B cell (primary cell): ENCODE data around the gene MMP23B. TPM values are rescaled to one million over a fixed set of nuclear protein-coding genes. Genes with fewer than 3 reads are reported as not detected.
A peak's percentile ranks its signal among the peaks of the same experiment; 100 is the strongest.

ENCODE experiments used
- ATAC-seq: fragments of 200-7000 bp; cut with Tn5 transposase; one replicate; pipeline ENCODE4 v1.10.0; 2021; ENCODE audit warnings: low read depth, mild to moderate bottlenecking, moderate number of reproducible peaks, moderate library complexity
- CTCF ChIA-PET: fragments of 350-600 bp; sonication (Branson Sonifier 250); formaldehyde crosslinking; loops from one replicate; lab custom pipeline; 2021; ENCODE audit warnings: antibody characterized with exemption, inconsistent platforms; lab: Charles Lee
- POLR2A ChIA-PET: fragments of 350-600 bp; sonication (Branson Sonifier 250); formaldehyde crosslinking; loops from one replicate; lab custom pipeline; 2021; ENCODE audit warnings: antibody characterized with exemption; lab: Charles Lee
- DNase-seq: peaks from one replicate; pipeline ENCODE4 v3.0.0; 2013
- H2AFZ ChIP-seq: 2 replicates; pipeline ENCODE4 v1.6.1; 2012; ENCODE audit warnings: mild to moderate bottlenecking, low read depth, low read length; ENCODE audit not compliant: insufficient read depth, poor library complexity, severe bottlenecking
- H3K27ac ChIP-seq, 2 donors: 1 replicate in 1 of 2; 2 replicates in 1 of 2; pipeline ENCODE4 v1.5.1; 2012 to 2013; ENCODE audit warnings: low read length in 2 of 2, mild to moderate bottlenecking in 2 of 2, moderate library complexity in 1 of 2
- H3K27me3 ChIP-seq, 4 experiments: fragments of 200-600 bp in 1 of 4; sonication (generic) in 1 of 4; replicated peaks in 1 of 4; 1 replicate in 2 of 4; 2 replicates in 2 of 4; pipeline versions ENCODE4 v1.6.1 to v1.7.0; 2013 to 2016; ENCODE audit warnings: low read length in 3 of 4, mild to moderate bottlenecking in 2 of 4, mixed read lengths in 1 of 4, moderate library complexity in 1 of 4; ENCODE audit not compliant: insufficient read depth in 4 of 4, control insufficient read depth in 3 of 4; ENCODE audit errors: control extremely low read depth in 1 of 4
- H3K36me3 ChIP-seq, 2 experiments: replicated peaks in 1 of 2; 1 replicate in 1 of 2; 2 replicates in 1 of 2; pipeline versions ENCODE4 v1.6.1 to v1.7.1; 2013; ENCODE audit warnings: low read length in 1 of 2; ENCODE audit not compliant: insufficient read depth in 2 of 2, control insufficient read depth in 1 of 2; ENCODE audit errors: control extremely low read depth in 1 of 2, extremely low read depth in 1 of 2
- H3K4me1 ChIP-seq, 2 donors: fragments of 200-600 bp in 1 of 2; sonication (generic) in 1 of 2; 1 replicate in 1 of 2; 2 replicates in 1 of 2; pipeline versions ENCODE4 v1.5.1 to v1.6.1; 2013 to 2017; ENCODE audit warnings: low read length in 2 of 2; ENCODE audit not compliant: control insufficient read depth in 2 of 2, insufficient read depth in 2 of 2
- H3K4me2 ChIP-seq: replicated peaks from 2 replicates; pipeline ENCODE3; 2012; ENCODE audit warnings: mild to moderate bottlenecking, low read depth, low read length; ENCODE audit not compliant: poor library complexity, severe bottlenecking
- H3K4me3 ChIP-seq, 5 experiments: fragments of 200-600 bp in 1 of 5; sonication (generic) in 1 of 5; 1 replicate in 3 of 5; 2 replicates in 2 of 5; pipeline versions ENCODE4 v1.5.1 to v1.7.0; 2011 to 2016; ENCODE audit warnings: low read length in 4 of 5, mild to moderate bottlenecking in 4 of 5, low read depth in 2 of 5, control low read depth in 1 of 5, moderate library complexity in 1 of 5; ENCODE audit not compliant: insufficient read depth in 1 of 5; ENCODE audit errors: control extremely low read depth in 1 of 5, extremely low read depth in 1 of 5
- H3K79me2 ChIP-seq: fragments of 200-600 bp; sonication (generic); one replicate; pipeline ENCODE4 v1.6.0; 2016; ENCODE audit warnings: low read length; ENCODE audit not compliant: control insufficient read depth, insufficient read depth
- H3K9ac ChIP-seq: fragments of 200-600 bp; sonication (generic); 2 replicates; pipeline ENCODE4 v1.6.1; 2017; ENCODE audit warnings: mild to moderate bottlenecking, low read length, moderate library complexity
- H3K9me3 ChIP-seq, 3 donors: one replicate each; pipeline versions ENCODE4 v1.6.1 to v1.7.1; 2013; ENCODE audit warnings: low read length in 2 of 3; ENCODE audit not compliant: control insufficient read depth in 2 of 3, insufficient read depth in 1 of 3; ENCODE audit errors: control extremely low read depth in 1 of 3
- H4K20me1 ChIP-seq: 2 replicates; pipeline ENCODE4 v1.6.0; 2012; ENCODE audit warnings: mild to moderate bottlenecking, low read length; ENCODE audit not compliant: insufficient read depth, control insufficient read depth, poor library complexity, severe bottlenecking
- H3K27ac Mint-ChIP-seq: one replicate; pipeline ENCODE4 v1.8.0; 2021; ENCODE audit warnings: mixed read lengths
- H3K27me3 Mint-ChIP-seq: one replicate; pipeline ENCODE4 v1.8.0; 2021; ENCODE audit warnings: mixed read lengths
- H3K4me1 Mint-ChIP-seq: one replicate; pipeline ENCODE4 v1.8.0; 2021; ENCODE audit warnings: mixed read lengths
- H3K4me3 Mint-ChIP-seq: one replicate; pipeline ENCODE4 v1.8.0; 2021; ENCODE audit warnings: mixed read lengths
- H3K9me3 Mint-ChIP-seq: one replicate; pipeline ENCODE4 v1.8.0; 2022; ENCODE audit warnings: mixed read lengths; ENCODE audit not compliant: insufficient read depth
- CTCF ChIP-seq: fragments of 200-600 bp; IDR thresholded peaks from one replicate; pipeline ENCODE4 v1.8.0; 2022; ENCODE audit warnings: antibody characterized with exemption, mild to moderate bottlenecking
- EZH2 ChIP-seq: IDR thresholded peaks from 2 replicates; pipeline ENCODE4 v1.6.1; 2012; ENCODE audit warnings: borderline replicate concordance, low read depth, mild to moderate bottlenecking, moderate library complexity, low read length; ENCODE audit not compliant: insufficient read depth, poor library complexity, severe bottlenecking
- WGBS: methylation state at CpG from one replicate; pipeline ENCODE4 v1.1.5; 2013; ENCODE audit warnings: missing lambda C conversion rate; ENCODE audit not compliant: insufficient coverage; 5-methylcytosine and 5-hydroxymethylcytosine counted together
- intact Hi-C: fragments of 100-400 bp; cut with micrococcal nuclease; formaldehyde crosslinking; loops from one replicate; pipeline ENCODE4 v1.10.0; 2022
- polyA plus RNA-seq: library from polyadenylated mRNA; depleted of rRNA; stranded (reverse); fragments of >200 nt; gene quantifications from 2 replicates; pipeline ENCODE4 v1.2.3, GENCODE V29; 2012
- total RNA-seq, 2 donors: library from RNA; stranded (reverse); fragments of 120-200 nt in 1 of 2; gene quantifications; 1 replicate in 1 of 2; 2 replicates in 1 of 2; pipeline versions ENCODE4 v1.2.3 to v1.2.4, GENCODE V29; 2013 to 2022

MMP23B gene
- total and polyA plus RNA-seq, 2 donors (not counting 1 experiment from before 2014, with no cell fraction given) = 1.0 to 1.7 TPM

- ChIA-PET POLR2A (interaction anchor here (0.7 kb wide), 1 partner anchor 24 kb away, joined by 4 read pairs; no protein-coding TSS in a partner anchor), CTCF (no interaction called here)
- no peak overlapping the region for H3K9ac ChIP-seq
- H2AFZ ChIP-seq = no peak overlapping the region
- WGBS = 42% methylated on average over 9 of the region's 16 CpGs
- H3K36me3 ChIP-seq = no peaks in the 10 kb centered on the region
- peaks cover 0 to 32% (median 7%) of the 10 kb centered on the region in 4 experiments for H3K27me3 ChIP-seq
- intact Hi-C loops = no loop called here
- H3K27ac ChIP-seq = no peak overlapping the region
- no peaks in the 10 kb centered on the region for H4K20me1 ChIP-seq
- ATAC-seq (peak; percentile 32), DNase-seq (peak; percentile 59)
- H3K9me3 Mint-ChIP-seq = no peaks in the 10 kb centered on the region
- peaks cover 11% of the 10 kb centered on the region for H3K27me3 Mint-ChIP-seq
- peaks cover 0 to 5% (median 0%) of the 10 kb centered on the region in 3 donors for H3K9me3 ChIP-seq
- H3K4me3 Mint-ChIP-seq = peak overlapping the region; percentile 37
- H3K79me2 ChIP-seq = no peaks in the 10 kb centered on the region
- TF ChIP-seq CTCF = peak; percentile 25
- no peak for TF ChIP-seq EZH2
- no peak overlapping the region for H3K27ac Mint-ChIP-seq
- peaks cover 11 to 26% of the 10 kb centered on the region in 2 donors for H3K4me1 ChIP-seq
- H3K4me1 Mint-ChIP-seq = peaks cover 20% of the 10 kb centered on the region
- H3K4me2 ChIP-seq = no peak overlapping the region
- H3K4me3 ChIP-seq = no peak overlapping the region
These were observed 34.6 kb upstream of the MMP23B start for GRCh38 chr1:1597275-1597930.

DNA sequence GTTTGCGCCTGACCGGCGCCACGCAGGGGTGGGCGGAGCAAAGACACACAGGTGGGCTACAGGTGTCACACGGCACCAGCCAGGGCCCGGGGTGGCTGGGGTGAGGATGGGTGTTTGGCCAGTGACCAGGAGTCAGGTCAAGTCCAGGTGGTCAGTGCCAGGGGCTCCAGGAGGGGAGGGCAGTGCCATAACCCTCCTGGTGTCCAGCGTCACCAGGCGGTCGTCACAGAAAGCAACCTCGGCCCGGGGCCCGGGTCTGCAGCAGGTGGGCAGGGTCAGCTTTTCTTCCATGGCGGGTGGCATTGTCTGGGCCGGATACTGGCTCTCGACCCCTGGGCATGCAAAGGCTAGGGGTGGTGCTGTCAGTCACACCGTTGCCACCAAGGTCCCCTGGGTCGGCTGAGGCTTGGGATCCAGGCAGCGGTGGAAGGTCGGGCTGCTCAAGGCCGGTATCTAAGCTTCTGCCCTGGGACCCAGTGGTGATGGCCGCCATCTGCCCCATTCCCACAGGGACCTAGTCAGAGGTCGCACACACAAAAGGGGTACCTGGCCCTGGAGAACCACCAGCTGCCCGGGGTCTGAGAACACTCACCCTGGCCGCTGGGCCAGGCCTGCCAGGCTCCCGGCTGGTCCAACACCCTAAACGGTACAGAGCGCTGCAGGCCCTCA lies 33.8 kb upstream of the MMP23B start:
- no peak overlapping the region for H3K4me2 ChIP-seq
- Mint-ChIP-seq H3K4me3 (peak overlapping the region; percentile 84), H3K27ac (no peak overlapping the region), H3K27me3 (peaks cover 11% of the 10 kb centered on the region), H3K9me3 (no peaks in the 10 kb centered on the region), H3K4me1 (peaks cover 25% of the 10 kb centered on the region)
- no peaks in the 10 kb centered on the region for H3K36me3 ChIP-seq
- intact Hi-C loops = no loop called here
- no peak for TF ChIP-seq EZH2
- H3K79me2 ChIP-seq = no peaks in the 10 kb centered on the region
- CTCF ChIA-PET = no interaction called here
- no peaks in the 10 kb centered on the region for H4K20me1 ChIP-seq
- ATAC-seq = no peak
- peak; percentile 30 for DNase-seq
- peaks cover 18 to 34% of the 10 kb centered on the region in 2 donors for H3K4me1 ChIP-seq
- POLR2A ChIA-PET = no interaction called here
- H3K27ac ChIP-seq = no peak overlapping the region
- H3K9ac ChIP-seq = no peak overlapping the region
- H2AFZ ChIP-seq = no peak overlapping the region
- 92% methylated on average over 28 of the region's 28 CpGs for WGBS
- H3K27me3 ChIP-seq = peaks cover 0 to 32% (median 7%) of the 10 kb centered on the region in 4 experiments
- H3K4me3 ChIP-seq = no peak overlapping the region
- peaks cover 0 to 5% (median 0%) of the 10 kb centered on the region in 3 donors for H3K9me3 ChIP-seq
